ENCODE data around the gene EIF3K.

Gene EIF3K

DNA sequence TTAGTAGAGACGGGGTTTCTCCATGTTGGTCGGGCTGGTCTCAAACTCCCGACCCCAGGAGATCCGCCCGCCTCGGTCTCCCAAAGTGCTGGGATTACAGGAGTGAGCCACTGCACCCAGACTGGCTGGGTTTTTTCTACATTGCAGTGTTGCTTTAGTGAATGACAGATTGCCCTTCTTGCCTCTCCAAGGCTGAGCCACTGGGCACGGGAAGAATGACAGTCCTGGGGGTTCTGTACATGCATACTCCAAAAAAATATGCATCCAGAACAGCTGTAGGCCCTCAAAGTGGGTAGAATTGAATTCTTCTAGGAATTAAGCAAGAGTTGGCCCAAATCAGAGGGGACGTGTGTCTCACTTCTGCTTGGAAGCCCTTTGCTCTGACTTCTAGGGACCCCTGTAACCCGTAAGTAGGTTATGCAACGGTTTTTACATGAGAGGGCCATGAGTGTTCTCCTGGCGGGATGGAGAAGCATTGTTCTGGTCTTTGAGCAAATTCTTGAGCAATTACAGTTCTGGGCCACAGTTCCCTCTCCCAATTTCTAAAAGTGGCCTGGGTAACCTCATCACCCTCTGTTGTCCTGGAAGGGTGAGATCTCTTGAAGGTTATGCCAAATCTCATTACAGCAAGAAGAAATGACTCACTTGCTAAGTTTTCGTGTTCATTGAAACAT is 32.1 kb downstream of the EIF3K start:
- no peak for DNase-seq

DNA sequence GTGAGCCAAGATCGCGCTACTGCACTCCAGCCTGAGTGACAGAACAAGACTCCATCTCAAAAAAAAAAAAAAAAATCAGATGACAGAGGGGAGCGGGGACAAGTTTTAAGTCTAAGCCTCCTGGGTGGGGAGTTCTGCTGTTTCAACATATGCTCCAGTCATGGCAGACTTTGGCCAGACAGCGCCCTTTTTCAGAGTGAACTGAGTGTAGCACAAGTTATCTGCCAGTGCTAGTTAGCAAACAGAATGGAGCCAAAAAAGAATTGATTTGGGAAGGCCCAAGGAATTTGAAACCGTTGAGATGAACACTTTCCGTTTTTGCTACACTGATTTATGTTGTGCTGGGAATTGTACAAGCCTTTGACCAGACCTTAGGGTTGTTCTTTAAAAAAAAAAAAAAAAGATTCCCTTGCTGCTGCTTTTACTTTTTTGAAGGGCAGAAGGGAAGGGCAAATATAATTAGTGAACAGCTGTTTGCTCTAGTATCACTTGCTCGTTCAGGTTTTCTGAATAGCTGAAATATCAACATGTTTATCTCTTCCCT is 34.1 kb downstream of the EIF3K start:
- no peak for DNase-seq

DNA sequence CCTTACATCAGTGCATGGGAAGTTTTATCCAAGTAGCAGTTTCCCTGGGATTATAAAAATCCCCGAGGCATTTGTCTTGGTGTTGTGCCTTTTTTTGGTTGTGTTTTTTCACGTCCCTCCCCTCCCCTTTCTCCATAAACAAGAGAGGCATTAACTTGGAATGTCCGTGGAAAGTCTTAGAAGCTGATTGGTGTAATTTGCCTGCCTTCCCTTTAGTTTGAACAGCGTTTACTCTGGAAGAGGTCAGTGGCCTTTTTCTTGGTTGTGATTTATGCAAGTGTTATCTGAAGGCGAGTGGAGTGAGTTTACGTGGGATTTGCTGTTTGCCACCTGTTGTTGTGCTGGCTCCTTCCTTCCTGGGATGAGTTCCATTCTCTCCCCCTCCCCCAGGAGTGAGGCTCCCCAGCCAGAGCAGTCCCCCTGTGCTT is 35.7 kb downstream of the EIF3K start:
- DNase-seq = no peak

DNA sequence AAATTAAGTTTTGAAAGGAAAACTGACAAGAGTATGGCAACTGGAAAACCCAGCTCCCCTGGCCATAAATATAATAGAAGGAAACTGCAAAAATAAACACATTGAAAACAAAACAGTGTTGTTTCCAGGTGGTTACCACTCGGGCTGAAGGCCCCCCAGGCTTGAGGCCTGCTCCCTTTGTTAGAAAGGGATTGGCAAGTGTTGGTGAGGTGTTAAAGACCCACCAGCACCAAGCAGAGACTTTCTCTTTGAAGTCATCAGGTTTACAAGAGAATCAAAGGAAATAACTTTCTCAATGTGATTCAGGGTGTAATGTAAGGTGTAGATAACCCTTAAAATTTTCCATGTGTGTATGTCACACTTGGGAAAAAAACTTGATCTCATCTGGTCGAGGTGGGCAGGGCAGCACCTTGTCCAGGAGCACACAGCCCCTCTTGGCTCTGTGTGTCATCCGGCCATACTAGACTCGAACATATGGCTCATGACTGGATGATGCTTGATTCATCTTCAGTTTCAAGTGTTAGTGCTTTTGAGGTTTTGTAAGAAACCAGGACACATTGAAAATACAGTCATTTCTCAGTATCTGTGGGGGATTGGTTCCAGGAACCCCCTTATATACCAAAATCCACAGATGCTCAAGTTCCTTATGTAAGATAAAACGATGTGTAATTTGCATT is 36.3 kb downstream of the EIF3K start:
- DNase-seq = no peak

GRCh38 chr19:38656171-38656981 is 37.4 kb downstream of the EIF3K start:
- no peak for DNase-seq

GRCh38 chr19:38657633-38658222 is 38.7 kb downstream of the EIF3K start:
- no peak for DNase-seq

DNA sequence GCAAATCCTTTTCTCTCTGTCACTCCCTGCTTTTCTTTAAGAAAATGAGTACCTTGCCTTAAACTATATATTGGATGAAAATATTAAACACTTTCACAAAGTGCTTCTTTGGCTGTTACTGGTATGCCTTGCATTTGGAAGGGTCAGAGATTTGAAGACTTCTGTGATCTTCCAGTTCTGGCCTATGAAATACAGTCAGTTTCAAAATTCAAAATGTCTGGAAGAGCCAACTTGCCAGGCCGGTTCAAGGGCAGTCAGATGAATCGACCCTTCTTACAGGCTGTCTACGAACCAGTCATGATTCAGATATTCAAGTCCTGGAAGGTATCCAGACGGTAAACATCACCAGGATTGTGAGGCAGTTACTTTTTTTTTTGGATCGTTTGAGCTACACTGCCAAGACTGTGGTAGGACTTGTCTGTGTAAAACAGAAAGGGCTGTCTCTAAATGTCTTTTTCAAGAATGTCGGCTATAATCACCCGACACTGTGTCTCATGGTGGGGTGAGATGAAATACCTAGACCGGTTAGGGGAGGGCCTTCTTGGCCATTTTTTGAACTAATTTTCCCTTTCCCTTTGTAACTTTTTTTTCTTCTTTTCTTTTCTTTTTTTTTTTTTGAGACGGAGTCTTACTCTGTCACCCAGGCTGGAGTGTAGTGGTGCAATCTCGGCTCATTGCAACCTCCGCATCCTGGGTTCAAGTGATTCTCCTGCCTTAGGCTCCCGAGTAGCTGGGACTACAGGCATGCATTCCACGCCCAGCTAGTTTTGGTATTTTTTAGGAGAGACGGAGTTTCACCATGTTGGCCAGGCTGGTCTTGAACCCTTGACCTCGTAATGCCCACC is 39.7 kb downstream of the EIF3K start:
- no peak for DNase-seq

- DNase-seq = no peak
Measured at GRCh38 chr19:38660724-38661123, 41.7 kb downstream of the EIF3K start.

DNA sequence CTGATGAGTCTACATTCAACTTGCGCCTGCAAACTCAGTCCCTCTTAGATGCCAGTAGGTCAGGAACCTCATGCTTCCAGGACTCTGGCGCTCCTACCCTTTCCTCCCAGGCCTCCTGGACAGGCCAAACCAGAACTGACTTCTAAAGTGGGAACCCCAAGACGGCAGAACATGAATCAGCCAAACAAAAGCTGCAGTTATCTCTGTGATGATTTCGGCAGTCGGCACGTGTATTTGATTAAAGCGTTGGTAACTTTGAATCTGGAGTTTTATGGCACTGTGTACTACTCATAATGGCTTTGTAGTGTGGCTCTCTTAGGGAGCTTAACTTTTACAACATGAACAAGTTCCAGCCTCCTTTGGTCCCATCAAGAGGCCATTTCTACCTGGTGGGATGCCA is 42.1 kb downstream of the EIF3K start:
- no peak for DNase-seq

DNA sequence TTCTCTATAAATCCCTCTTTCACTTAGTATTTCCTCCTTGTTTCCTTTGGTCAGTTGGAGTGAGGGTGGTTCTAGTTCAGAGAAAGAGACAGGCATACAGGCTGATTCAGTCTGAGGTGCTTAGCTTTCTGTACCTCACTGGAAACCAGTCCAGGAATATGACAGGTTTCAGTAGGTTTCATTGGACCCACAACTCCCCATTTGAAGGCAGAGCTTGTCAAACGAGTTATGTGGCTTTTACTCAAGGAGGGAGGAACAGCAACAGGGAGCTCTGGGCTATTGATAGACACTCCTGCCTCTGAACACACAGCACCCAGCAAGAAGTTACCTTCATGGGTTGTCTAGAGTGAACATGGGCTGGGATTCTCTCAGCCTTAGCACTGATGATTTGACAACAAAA is 43.0 kb downstream of the EIF3K start:
- DNase-seq = no peak

- DNase-seq = no peak
Measured at GRCh38 chr19:38662537-38663155, 43.7 kb downstream of the EIF3K start.

- no peak for DNase-seq
Measured at GRCh38 chr19:38663156-38663651, 44.2 kb downstream of the EIF3K start.

DNA sequence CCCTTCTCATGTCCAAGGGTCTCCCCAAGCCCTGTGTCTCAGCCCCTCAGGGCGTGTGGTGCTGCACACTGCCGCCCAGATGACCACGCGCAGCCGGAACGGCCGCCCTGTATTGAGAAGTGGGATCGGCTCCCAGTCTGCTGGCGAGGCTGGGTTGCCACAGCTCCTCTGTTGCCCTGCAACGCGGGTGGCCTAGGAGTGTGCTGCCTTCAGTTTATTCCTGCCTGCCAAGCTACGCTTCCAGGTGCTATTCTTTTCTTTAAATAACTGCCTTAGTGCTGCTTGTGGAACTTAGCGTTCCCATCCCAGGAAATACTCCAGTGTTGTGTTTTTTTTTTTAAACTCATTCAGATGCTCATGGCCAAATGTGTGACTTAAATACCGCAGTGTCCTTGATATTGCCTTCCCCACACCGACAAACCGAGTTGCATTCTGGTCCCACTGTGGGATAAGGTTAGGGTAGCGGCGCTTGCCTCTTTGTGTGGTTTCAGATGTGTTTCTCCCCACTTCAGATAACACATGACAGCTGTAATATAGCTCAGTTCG is 45.0 kb downstream of the EIF3K start:
- DNase-seq = no peak

- DNase-seq = no peak
Measured at GRCh38 chr19:38664503-38665211, 45.7 kb downstream of the EIF3K start.

DNA sequence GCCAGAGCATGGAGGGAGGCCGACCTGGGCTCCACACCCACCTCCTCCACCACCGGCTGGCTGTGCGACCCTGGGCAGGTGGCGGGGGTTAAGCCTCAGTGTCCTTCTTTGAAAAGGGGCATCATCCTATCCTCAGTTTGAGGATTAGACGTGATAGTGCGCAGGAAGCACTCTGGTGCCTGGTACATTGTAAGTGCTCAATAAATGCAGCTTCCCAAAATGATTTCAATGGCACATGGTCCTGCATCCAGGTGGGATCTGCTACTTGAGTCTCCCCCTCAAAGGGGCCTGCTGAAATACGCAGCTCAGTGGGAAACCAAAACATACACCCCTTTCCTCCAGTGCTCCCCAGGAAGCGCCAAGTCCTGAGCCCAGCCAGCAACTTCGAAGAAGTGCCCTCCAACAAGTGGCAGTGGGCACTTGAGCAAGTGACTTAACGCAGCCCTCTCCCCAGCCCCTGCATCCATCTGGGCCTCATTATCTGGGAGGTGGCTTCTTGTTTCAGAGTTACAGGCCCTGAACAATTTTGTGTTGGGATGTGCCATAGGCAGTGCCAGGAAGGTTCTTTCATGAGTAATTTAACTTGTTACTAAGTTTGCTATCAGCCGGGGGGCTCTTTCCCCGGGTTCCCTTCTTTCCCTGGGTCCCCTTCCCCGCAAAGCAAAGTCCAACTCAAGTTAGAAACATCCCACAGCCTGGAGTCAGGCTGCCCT is 46.4 kb downstream of the EIF3K start:
- no peak for DNase-seq

DNA sequence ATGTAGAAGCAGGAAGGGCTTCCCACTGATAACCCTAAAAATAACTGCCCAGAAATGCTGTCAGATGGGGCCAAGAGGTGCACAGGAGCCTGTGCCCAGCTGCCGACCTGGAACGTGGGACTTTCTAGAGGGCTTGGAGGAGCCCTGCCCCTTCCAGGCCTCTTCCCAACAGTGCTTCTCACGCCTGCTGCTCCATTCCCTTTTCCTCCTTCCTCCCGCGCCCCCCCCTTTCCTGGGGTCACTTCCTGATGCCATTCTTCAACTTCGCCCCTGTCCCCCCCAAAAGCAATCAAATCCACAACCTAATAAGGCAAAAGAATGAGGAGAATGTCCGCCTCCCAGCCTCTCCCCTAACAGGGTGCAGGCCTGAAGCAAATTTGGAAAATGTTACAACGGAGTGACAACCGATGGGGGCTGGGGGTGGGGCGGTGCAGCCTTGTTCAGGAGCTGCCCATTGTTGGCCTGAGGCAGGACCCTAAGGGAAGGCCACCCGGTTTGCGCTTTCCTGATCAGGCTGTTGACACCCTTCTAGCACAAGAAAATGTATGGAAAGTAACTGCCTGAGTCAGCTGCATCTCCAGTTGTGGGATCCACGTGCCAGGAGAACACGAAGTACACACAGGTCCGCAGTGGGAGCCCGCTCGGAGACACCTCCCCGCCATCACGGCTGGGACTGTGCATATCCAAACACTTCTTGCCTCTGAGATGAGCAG is 47.1 kb downstream of the EIF3K start:
- DNase-seq = no peak

DNA sequence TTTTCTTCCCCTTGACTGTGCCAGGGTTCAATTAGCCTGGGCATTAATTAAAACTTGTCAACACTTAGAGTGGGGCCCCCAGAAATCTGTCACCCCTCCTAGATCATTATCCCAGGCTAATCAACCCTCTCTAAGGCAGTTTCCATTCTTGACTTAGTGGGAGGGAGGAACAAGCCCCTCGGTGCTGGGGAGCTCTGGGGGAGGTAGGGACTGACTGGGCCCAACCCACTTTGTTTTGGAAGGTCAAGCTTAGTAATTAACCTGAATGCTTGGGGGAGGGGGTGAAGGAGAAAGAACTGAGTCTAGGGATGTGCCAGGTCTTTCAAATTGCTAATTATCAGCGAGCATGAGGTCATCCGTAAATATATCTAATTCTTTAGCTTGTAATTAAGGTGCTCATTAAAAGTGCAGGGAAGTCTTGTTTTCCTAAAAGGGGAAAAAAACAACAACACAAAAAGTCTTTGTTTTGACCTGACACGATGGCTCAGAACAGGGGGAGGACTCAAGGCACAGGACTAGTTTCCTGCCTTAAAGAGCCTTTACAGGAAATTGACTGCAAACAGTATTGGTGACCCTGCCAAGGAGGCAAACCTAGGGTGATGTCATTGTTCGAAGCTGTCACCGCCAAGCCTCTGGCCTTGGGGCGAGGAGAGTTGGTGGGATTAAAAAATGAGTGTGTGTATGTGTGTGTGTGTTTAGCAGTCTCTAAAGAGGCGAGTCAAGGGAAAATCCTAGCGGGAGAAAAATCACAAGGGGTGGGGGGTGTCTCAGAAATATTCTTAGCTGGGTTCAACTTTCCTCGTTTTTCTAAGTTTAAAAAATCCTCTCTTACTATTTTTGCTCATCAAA is 47.9 kb downstream of the EIF3K start:
- no peak for DNase-seq

GRCh38 chr19:38667661-38668171 is 48.7 kb downstream of the EIF3K start:
- no peak for DNase-seq
